ENCODE measurements around the gene SELENOI. TPM values are rescaled to one million over a fixed set of nuclear protein-coding genes. Genes with fewer than 3 reads are reported as not detected.

The SELENOI gene
- total RNA-seq, 1 experiment from 2014 or later = 48.0 TPM

GRCh38 chr2:26424221-26424620 is 78.3 kb downstream of the SELENOI start:
- no peak for DNase-seq (ENCODE audit: low read depth, low spot score)
- in situ Hi-C loops (cut with HindIII; ENCODE audit: low pct_unique_long_range_greater_than_20kb, low sequenced_read_pairs) = no loop called here

GRCh38 chr2:26428846-26429245 is 82.9 kb downstream of the SELENOI start:
- no peak for DNase-seq (ENCODE audit: low read depth, low spot score)
- in situ Hi-C loops (cut with HindIII; ENCODE audit: low pct_unique_long_range_greater_than_20kb, low sequenced_read_pairs) = no loop called here

GRCh38 chr2:26429779-26430578 is 84.0 kb downstream of the SELENOI start:
- in situ Hi-C loops (cut with HindIII; ENCODE audit: low pct_unique_long_range_greater_than_20kb, low sequenced_read_pairs) = no loop called here
- DNase-seq (ENCODE audit: low read depth, low spot score) = peak; percentile 25

- DNase-seq (ENCODE audit: low read depth, low spot score) = no peak
- in situ Hi-C loops (cut with HindIII; ENCODE audit: low pct_unique_long_range_greater_than_20kb, low sequenced_read_pairs) = no loop called here
Measured at GRCh38 chr2:26430826-26431225, 84.9 kb downstream of the SELENOI start.

- in situ Hi-C loops (cut with HindIII; ENCODE audit: low pct_unique_long_range_greater_than_20kb, low sequenced_read_pairs) = no loop called here
- no peak for DNase-seq (ENCODE audit: low read depth, low spot score)
Measured at GRCh38 chr2:26432363-26432762, 86.4 kb downstream of the SELENOI start.

GRCh38 chr2:26432859-26433258 is 86.9 kb downstream of the SELENOI start:
- peak; percentile 72 for DNase-seq (ENCODE audit: low read depth, low spot score)
- in situ Hi-C loops (cut with HindIII; ENCODE audit: low pct_unique_long_range_greater_than_20kb, low sequenced_read_pairs) = no loop called here

GRCh38 chr2:26435106-26435505 is 89.2 kb downstream of the SELENOI start:
- DNase-seq (ENCODE audit: low read depth, low spot score) = no peak
- in situ Hi-C loops (cut with HindIII; ENCODE audit: low pct_unique_long_range_greater_than_20kb, low sequenced_read_pairs) = no loop called here

GRCh38 chr2:26438526-26438925 is 92.6 kb downstream of the SELENOI start:
- DNase-seq (ENCODE audit: low read depth, low spot score) = no peak
- in situ Hi-C loops (cut with HindIII; ENCODE audit: low pct_unique_long_range_greater_than_20kb, low sequenced_read_pairs) = no loop called here

GRCh38 chr2:26438926-26439325 is 93.0 kb downstream of the SELENOI start:
- in situ Hi-C loops (cut with HindIII; ENCODE audit: low pct_unique_long_range_greater_than_20kb, low sequenced_read_pairs) = no loop called here
- DNase-seq (ENCODE audit: low read depth, low spot score) = no peak

- in situ Hi-C loops (cut with HindIII; ENCODE audit: low pct_unique_long_range_greater_than_20kb, low sequenced_read_pairs) = no loop called here
- DNase-seq (ENCODE audit: low read depth, low spot score) = no peak
Measured at GRCh38 chr2:26442301-26442700, 96.4 kb downstream of the SELENOI start.

GRCh38 chr2:26442707-26443106 is 96.8 kb downstream of the SELENOI start:
- in situ Hi-C loops (cut with HindIII; ENCODE audit: low pct_unique_long_range_greater_than_20kb, low sequenced_read_pairs) = no loop called here
- DNase-seq (ENCODE audit: low read depth, low spot score) = no peak

- no peak for DNase-seq (ENCODE audit: low read depth, low spot score)
- in situ Hi-C loops (cut with HindIII; ENCODE audit: low pct_unique_long_range_greater_than_20kb, low sequenced_read_pairs) = no loop called here
Measured at GRCh38 chr2:26444236-26444635, 98.3 kb downstream of the SELENOI start.

Other genes with a start within 250 kb of the SELENOI start
- gene GAREM2, start 173.1 kb upstream of the SELENOI start, total RNA-seq (2014; rRNA removed; shearing (Covaris generic)) = 4.0 and 5.0 TPM in 2 replicates
- 360 and 366 TPM in 2 replicates for gene HADHA, start 101.5 kb upstream of the SELENOI start, total RNA-seq (2014; rRNA removed; shearing (Covaris generic))
- gene HADHB, start 101.2 kb upstream of the SELENOI start, total RNA-seq (2014; rRNA removed; shearing (Covaris generic)) = 219 and 229 TPM in 2 replicates
- 0.05 TPM in 1 of 2 replicates, not detected in the other for gene ADGRF3, start 646 bp downstream of the SELENOI start, total RNA-seq (2014; rRNA removed; shearing (Covaris generic))
- gene DRC1, start 55.8 kb downstream of the SELENOI start, total RNA-seq (2014; rRNA removed; shearing (Covaris generic)) = not detected in 2 replicates
- not detected in 2 replicates for gene OTOF, start 132.0 kb downstream of the SELENOI start, total RNA-seq (2014; rRNA removed; shearing (Covaris generic))

All from SK-MEL-5 (cell line).